ENCODE measurements around the gene CDH12. TPM values are rescaled to one million over a fixed set of nuclear protein-coding genes. Genes with fewer than 3 reads are reported as not detected.
"Not testable (repeated sequence)": the region's sequence is repeated elsewhere in the genome, so short reads cannot be mapped to it uniquely, and the experiment has no call there.

The CDH12 gene
- total RNA-seq, 1 donor from 2014 or later: not detected

- DNase-seq (no peak), ATAC-seq (ENCODE audit: poor library complexity) (no peak)
- intact Hi-C loops (cut with DNase I): no loop called here
These were observed 72.4 kb downstream of the CDH12 start for GRCh38 chr5:22780756-22781155.

GRCh38 chr5:22779499-22779898, 73.6 kb downstream of the CDH12 start:
- intact Hi-C loops (cut with DNase I): no loop called here

DNA sequence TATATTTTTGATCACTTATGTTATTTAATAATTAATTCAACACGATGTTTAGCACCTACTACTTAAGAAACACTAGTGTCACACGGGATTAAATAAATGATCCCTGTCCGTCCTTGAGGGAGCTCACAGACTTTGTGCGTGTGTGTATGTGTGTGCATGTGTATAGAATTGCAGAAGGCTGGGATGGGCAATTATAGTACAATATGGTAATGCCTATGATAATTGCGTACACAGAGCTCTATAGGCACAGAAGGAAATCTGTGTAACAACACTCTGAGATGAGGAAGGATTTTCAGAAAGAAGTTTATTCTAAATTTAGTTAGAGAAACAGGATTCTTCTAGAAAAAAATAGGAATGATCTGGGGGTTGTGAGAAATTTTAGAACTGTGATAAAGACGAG, 76.9 kb downstream of the CDH12 start:
- ATAC-seq (ENCODE audit: poor library complexity) (no peak), DNase-seq (no peak)
- intact Hi-C loops (cut with DNase I): no loop called here

More at GRCh38 chr5:22779499-22779898, 73.6 kb downstream of the CDH12 start:
- no peak for ATAC-seq (ENCODE audit: poor library complexity)
- no peak for DNase-seq

DNA sequence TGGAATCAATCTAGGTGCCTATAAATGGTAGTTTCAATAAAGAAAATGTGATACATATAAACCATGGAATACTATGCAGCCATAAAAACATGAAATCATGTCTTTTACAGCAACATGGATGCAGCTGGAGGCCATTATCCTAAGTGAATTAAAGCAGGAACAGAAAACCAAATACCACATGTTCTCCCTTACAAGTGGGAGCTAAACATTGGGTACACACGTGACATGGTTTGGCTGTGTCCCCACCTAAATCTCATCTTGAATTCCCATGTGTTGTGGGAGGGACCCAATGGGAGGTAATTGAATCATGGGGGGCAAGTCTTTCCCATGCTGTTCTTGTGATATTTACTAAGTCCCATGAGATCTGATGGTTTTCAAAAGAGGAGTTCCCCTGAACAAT, 78.9 kb downstream of the CDH12 start:
- ATAC-seq (ENCODE audit: poor library complexity); DNase-seq; intact Hi-C loops (cut with DNase I): not testable (repeated sequence)

DNA sequence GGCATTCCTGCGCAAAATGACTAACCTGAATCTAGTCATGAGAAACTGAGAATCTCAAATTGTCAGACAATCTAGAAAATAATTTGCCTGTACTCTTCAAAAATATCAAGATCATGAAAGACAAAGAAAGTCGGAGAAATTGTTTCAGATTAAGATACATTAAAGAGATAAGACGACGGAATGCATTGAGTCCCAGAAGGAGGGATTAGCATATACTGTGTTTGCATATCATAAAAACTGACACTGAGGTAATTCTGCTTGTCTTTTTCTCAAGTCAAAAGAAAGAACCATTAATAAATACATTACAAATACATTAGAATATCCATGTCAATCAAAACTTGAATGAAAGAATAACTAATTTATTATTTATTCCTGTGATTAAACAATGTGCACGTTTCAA, 88.4 kb downstream of the CDH12 start:
- intact Hi-C loops (cut with DNase I): no loop called here
- ATAC-seq (ENCODE audit: poor library complexity): no peak
- no peak for DNase-seq

- intact Hi-C loops (cut with DNase I): no loop called here
- ATAC-seq (ENCODE audit: poor library complexity) (no peak), DNase-seq (no peak)
These were observed 95.4 kb downstream of the CDH12 start for GRCh38 chr5:22757776-22758175.

GRCh38 chr5:22754155-22754554, 99.0 kb downstream of the CDH12 start:
- DNase-seq (no peak), ATAC-seq (ENCODE audit: poor library complexity) (no peak)
- intact Hi-C loops (cut with DNase I): no loop called here

DNA sequence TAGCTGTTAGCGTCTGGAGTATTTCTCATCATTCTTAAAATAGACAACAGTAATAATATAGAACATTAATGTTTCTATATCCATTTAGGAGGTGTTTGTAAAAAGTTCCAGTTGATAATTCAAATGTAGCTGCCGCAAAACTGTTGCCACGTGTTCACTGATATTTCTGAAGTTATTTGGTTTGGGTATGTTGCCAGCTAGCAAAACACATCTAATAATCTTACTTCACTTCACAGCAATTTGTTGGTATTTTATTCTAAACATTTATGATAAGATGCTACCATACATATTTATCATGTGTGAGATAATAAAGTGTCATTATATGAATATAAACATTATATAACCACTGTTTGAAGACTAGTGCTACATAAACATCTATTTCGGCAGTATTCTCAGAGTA, 101.6 kb downstream of the CDH12 start:
- no peak for ATAC-seq (ENCODE audit: poor library complexity)
- intact Hi-C loops (cut with DNase I): no loop called here

DNA sequence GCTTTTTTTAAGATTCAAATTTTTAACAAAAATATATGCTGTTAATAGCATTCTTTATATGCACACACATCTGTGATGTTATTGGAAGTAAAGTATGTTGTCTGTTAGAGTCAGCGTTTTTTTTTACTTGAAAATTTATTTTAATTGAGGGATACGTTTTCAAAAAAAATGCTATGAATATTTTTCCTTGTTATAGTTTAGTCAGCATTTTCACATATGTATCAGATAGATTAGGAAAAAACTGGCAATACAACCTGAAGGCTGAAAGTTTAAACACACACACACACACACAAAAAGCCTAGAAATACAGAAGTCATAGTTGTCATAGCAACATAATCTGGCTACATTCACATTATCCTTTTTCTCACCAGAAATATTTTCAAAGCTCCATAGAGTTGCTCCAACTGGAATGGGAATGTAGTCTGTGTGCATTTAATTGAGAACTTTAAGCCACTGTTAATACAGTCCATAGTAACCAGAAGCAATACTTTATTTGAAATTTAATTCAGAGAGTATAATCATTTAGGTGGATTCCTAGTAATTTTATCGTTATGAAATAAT, 116.6 kb downstream of the CDH12 start:
- intact Hi-C loops (cut with DNase I): no loop called here
- DNase-seq (no peak), ATAC-seq (ENCODE audit: poor library complexity) (no peak)

More for the DNA sequence above, 101.6 kb downstream of the CDH12 start:
- no peak for DNase-seq

DNA sequence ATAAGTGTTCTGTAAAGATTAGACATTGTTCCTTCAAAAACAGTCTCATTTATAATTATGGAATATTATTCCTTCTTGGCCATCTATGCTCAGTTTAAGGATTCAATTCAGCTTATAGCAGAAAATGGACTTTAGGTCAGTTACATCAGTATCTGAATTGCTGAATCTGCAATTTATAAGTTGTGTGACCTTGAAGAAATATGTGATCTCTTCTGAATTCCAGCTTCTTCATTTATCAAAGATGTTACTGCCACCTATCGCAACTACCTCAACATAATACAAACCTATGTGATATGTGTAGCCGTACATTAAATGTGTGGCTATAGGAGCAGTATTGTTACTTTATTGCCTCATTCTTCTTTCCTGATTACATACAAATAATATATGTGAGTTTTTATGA, 118.2 kb downstream of the CDH12 start:
- intact Hi-C loops (cut with DNase I): no loop called here
- DNase-seq (no peak), ATAC-seq (ENCODE audit: poor library complexity) (no peak)

- ATAC-seq (ENCODE audit: poor library complexity) (no peak), DNase-seq (no peak)
- intact Hi-C loops (cut with DNase I): no loop called here
These were observed 124.5 kb downstream of the CDH12 start for GRCh38 chr5:22728610-22729009.

DNA sequence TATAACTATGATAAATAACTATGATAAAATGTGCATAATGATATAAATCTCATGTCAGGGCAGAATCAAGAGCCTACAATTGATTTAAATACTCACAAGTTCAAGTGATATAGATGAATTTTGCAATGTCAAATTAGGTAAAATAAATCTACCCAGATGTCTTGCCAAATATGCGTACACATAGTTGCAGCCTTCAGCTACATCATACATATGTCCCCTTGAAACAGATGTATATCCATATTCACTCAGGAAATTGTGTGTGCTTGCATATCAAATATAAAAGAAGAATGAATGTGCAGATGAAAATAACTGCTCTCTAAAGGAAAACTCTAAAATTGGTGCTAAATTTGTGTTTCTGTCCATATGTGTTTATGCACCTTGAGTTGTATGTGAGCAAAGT, 130.7 kb downstream of the CDH12 start:
- DNase-seq (no peak), ATAC-seq (ENCODE audit: poor library complexity) (no peak)
- intact Hi-C loops (cut with DNase I): no loop called here

GRCh38 chr5:22722056-22722455, 131.1 kb downstream of the CDH12 start:
- ATAC-seq (ENCODE audit: poor library complexity) (no peak), DNase-seq (no peak)
- intact Hi-C loops (cut with DNase I): no loop called here

GRCh38 chr5:22719842-22720241, 133.3 kb downstream of the CDH12 start:
- no peak for DNase-seq
- no peak for ATAC-seq (ENCODE audit: poor library complexity)
- intact Hi-C loops (cut with DNase I): no loop called here

DNA sequence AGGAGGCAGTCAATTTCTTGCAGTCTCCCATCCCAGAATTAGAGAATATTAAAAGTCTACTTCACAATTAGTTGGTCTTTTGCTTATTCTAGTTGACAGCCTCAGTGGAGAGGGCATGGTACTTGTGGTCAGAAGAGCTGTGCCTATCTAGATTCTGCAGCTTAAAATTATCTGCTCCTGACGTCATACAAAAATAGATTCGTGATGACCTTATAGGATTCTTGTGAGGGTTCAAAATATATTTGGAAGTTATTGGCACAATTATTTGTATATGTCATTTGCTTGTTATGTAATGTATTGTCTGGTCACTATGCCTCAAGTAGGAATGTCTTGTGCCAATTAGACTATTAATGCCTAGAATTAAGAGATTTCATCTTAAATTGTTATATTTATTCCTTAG, 142.5 kb downstream of the CDH12 start:
- no peak for ATAC-seq (ENCODE audit: poor library complexity)
- DNase-seq: no peak
- intact Hi-C loops (cut with DNase I): no loop called here

DNA sequence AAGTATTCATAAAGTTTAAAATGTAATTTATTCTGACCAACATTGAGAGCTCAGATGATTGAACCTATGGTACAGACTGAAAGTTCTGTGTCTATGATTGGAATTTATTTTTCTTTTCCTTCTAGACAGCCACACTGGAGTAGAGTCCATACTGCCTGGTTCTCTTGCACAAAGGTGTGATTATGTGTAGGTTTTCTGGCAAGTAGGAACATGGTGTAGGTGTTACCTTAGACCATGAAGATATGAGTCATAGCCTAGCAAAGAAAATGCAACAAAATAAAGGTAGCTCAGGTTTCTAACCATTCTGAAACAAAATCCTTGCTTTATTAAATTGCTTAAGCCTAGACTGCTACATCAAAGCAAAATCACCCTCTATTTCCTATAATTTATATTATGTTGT, 143.4 kb downstream of the CDH12 start:
- ATAC-seq (ENCODE audit: poor library complexity): no peak
- intact Hi-C loops (cut with DNase I): no loop called here
- DNase-seq: no peak

GRCh38 chr5:22708770-22709328, 144.3 kb downstream of the CDH12 start:
- intact Hi-C loops (cut with DNase I): no loop called here
- DNase-seq: no peak
- no peak for ATAC-seq (ENCODE audit: poor library complexity)

DNA sequence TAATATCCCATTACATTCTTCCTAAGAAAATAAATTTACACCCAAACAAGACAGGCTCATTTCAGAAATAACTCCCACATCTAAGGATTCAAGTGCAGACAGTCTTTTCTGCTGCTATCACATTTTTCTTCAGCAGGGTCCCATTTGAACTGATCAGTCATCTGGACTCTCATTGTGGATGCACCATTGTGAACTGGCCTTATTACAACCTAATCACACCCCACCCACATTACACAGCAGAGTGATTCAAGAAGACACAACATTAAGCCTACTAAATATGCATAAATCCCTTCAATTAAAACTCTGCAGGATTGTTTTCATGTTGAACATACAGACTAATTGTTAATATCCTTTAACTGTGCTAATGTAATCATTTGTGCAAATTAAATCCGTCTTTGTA, 146.2 kb downstream of the CDH12 start:
- no peak for DNase-seq
- intact Hi-C loops (cut with DNase I): no loop called here
- no peak for ATAC-seq (ENCODE audit: poor library complexity)

DNA sequence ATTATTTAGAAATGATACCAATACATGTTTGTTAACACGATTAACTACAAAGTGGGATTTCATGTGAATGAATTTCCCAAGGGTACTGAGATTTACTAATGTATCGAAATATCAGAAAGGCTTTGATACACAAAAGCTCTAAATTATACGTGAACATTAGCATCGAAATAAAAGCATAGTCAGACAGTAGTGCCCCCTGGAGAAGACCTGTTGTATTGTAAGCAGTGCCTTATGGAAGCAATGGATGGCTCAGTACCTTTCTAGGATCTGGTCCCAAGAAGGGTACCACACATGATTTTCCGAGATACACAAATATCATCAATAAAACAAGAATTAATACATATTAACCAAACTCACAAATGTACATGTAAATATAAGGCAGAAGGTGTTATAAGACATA, 153.8 kb downstream of the CDH12 start:
- intact Hi-C loops (cut with DNase I): no loop called here
- DNase-seq (no peak), ATAC-seq (ENCODE audit: poor library complexity) (no peak)

- ATAC-seq (ENCODE audit: poor library complexity): no peak
- intact Hi-C loops (cut with DNase I): no loop called here
- DNase-seq: no peak
These were observed 160.0 kb downstream of the CDH12 start for GRCh38 chr5:22693121-22693520.

DNA sequence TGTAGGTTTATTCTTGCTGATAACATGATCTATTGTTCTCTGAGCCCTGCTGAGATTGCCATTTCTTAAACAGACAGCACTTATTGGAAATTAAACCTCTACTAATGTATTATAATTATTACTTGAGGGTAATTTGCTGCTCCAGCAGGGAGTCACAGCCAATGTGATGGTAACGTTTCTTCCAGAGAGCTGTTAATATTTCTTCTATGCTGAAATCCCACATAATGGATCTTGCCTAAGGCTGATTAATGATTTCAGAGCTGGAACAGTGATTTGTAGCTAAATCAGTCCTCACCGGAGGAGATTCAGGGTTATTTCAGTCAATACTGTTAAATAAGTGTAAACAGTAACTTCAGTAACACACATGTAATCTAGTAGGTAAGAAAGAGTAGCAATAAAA, 170.1 kb downstream of the CDH12 start:
- ATAC-seq (ENCODE audit: poor library complexity): no peak
- intact Hi-C loops (cut with DNase I): no loop called here
- no peak for DNase-seq

Data from Right ventricle myocardium superior (tissue), 1 donor.